ENCODE measurements around the gene GRAMD2B. TPM values are rescaled to one million over a fixed set of nuclear protein-coding genes. Genes with fewer than 3 reads are reported as not detected.

The GRAMD2B gene
- total RNA-seq, 1 donor from 2014 or later = 29.1 TPM

DNA sequence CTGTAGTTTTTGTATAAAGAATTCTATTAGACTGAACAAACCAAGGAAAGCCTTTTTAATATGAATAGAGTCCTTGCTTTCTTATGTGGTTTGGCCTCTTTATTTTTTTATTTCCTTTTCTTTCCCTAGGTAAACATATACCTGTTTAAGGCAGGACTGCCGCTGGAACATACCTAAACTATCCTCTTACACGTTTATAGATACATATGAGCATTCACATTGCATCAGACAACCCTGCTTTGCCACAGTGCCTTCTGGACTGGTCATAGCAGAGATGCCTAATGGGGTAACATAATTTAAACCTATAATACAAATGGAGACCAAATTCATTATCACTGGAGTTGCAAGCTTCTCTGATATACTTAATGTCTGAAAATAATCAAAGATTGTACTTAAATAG, 12.5 kb downstream of the GRAMD2B start:
- Histone ChIP-seq H4K20me1 (ENCODE audit: insufficient read depth, low read length) (peaks cover 13% of the 10 kb centered on the region), H3K36me3 (ENCODE audit: insufficient read depth, low read length) (peaks cover 4% of the 10 kb centered on the region), H3K4me2 (ENCODE audit: low read length) (no peak overlapping the region), H3K9me3 (ENCODE audit: insufficient read depth, low read depth, low read length) (no peaks in the 10 kb centered on the region), H3K27me3 (ENCODE audit: insufficient read depth, low read length) (no peaks in the 10 kb centered on the region), H3K9ac (ENCODE audit: low read length) (no peak overlapping the region), H3K4me3 (ENCODE audit: insufficient read depth, low read depth, low read length) (no peak overlapping the region), H3K79me2 (ENCODE audit: insufficient read depth, low read length) (peaks cover 10% of the 10 kb centered on the region), H3K27ac (ENCODE audit: low read depth, low read length) (no peak overlapping the region), H2AFZ (ENCODE audit: low read depth, low read length) (no peak overlapping the region), H3K4me1 (ENCODE audit: insufficient read depth, low read length) (peaks cover 4% of the 10 kb centered on the region)
- Mint-ChIP-seq H3K27me3 (ENCODE audit: low read depth, unreplicated experiment) (no peaks in the 10 kb centered on the region), H3K36me3 (ENCODE audit: low read depth, unreplicated experiment) (peaks cover 22% of the 10 kb centered on the region), H3K27ac (ENCODE audit: unreplicated experiment) (no peak overlapping the region), H3K9me3 (ENCODE audit: unreplicated experiment) (no peaks in the 10 kb centered on the region), H3K4me1 (ENCODE audit: low read depth, unreplicated experiment) (peaks cover 11% of the 10 kb centered on the region), H3K4me3 (ENCODE audit: unreplicated experiment) (no peak overlapping the region)
- DNase-seq (ENCODE audit: low read depth) = no peak
- no peak for FAIRE-seq
- TF ChIP-seq EZH2 (IDR thresholded peaks at IDR 0.05; ENCODE audit: insufficient read depth, low read length) = no peak
- TF ChIP-seq, protein P1, sequence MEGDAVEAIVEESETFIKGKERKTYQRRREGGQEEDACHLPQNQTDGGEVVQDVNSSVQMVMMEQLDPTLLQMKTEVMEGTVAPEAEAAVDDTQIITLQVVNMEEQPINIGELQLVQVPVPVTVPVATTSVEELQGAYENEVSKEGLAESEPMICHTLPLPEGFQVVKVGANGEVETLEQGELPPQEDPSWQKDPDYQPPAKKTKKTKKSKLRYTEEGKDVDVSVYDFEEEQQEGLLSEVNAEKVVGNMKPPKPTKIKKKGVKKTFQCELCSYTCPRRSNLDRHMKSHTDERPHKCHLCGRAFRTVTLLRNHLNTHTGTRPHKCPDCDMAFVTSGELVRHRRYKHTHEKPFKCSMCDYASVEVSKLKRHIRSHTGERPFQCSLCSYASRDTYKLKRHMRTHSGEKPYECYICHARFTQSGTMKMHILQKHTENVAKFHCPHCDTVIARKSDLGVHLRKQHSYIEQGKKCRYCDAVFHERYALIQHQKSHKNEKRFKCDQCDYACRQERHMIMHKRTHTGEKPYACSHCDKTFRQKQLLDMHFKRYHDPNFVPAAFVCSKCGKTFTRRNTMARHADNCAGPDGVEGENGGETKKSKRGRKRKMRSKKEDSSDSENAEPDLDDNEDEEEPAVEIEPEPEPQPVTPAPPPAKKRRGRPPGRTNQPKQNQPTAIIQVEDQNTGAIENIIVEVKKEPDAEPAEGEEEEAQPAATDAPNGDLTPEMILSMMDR (IDR thresholded peaks at IDR 0.05; ENCODE audit: insufficient read depth, low read depth, low read length) = no peak

- Histone ChIP-seq H2AFZ (ENCODE audit: low read depth, low read length) (no peak overlapping the region), H3K4me3 (ENCODE audit: insufficient read depth, low read depth, low read length) (no peak overlapping the region), H3K4me1 (ENCODE audit: insufficient read depth, low read length) (peaks cover 4% of the 10 kb centered on the region), H3K27ac (ENCODE audit: low read depth, low read length) (no peak overlapping the region), H4K20me1 (ENCODE audit: insufficient read depth, low read length) (peaks cover 9% of the 10 kb centered on the region), H3K4me2 (ENCODE audit: low read length) (no peak overlapping the region), H3K27me3 (ENCODE audit: insufficient read depth, low read length) (no peaks in the 10 kb centered on the region), H3K36me3 (ENCODE audit: insufficient read depth, low read length) (peaks cover 4% of the 10 kb centered on the region), H3K79me2 (ENCODE audit: insufficient read depth, low read length) (peaks cover 8% of the 10 kb centered on the region), H3K9ac (ENCODE audit: low read length) (no peak overlapping the region), H3K9me3 (ENCODE audit: insufficient read depth, low read depth, low read length) (no peaks in the 10 kb centered on the region)
- FAIRE-seq (peak; percentile 13), DNase-seq (ENCODE audit: low read depth) (no peak)
- Mint-ChIP-seq H3K36me3 (ENCODE audit: low read depth, unreplicated experiment) (peaks cover 19% of the 10 kb centered on the region), H3K9me3 (ENCODE audit: unreplicated experiment) (no peaks in the 10 kb centered on the region), H3K27ac (ENCODE audit: unreplicated experiment) (no peak overlapping the region), H3K27me3 (ENCODE audit: low read depth, unreplicated experiment) (no peaks in the 10 kb centered on the region), H3K4me1 (ENCODE audit: low read depth, unreplicated experiment) (peaks cover 11% of the 10 kb centered on the region), H3K4me3 (ENCODE audit: unreplicated experiment) (no peak overlapping the region)
- TF ChIP-seq, protein P1 (IDR thresholded peaks at IDR 0.05; ENCODE audit: insufficient read depth, low read depth, low read length) = no peak
- TF ChIP-seq EZH2 (IDR thresholded peaks at IDR 0.05; ENCODE audit: insufficient read depth, low read length) = no peak
Observed at GRCh38 chr5:126437721-126438120, 14.5 kb downstream of the GRAMD2B start.

DNA sequence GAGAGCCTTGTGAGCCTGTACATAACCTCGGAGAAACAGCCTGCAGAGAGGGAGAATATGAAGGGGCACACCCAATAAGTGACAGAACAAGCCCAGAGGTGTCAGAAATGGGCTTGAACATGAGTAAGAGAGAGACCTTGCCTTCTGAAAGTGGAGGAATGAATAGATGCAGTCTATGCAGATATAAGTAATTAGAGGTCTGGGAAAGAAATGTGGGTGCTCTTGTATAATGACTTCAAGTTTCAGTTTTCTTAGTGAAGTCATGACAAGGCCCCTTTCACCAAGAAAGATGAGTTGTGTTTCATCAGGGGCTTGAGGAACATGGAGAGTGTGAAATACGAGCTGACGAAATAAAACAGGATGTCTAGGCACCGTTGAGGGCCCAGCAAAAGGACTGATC, 15.1 kb downstream of the GRAMD2B start:
- Histone ChIP-seq H3K79me2 (ENCODE audit: insufficient read depth, low read length) (peaks cover 8% of the 10 kb centered on the region), H4K20me1 (ENCODE audit: insufficient read depth, low read length) (peaks cover 9% of the 10 kb centered on the region), H3K36me3 (ENCODE audit: insufficient read depth, low read length) (peaks cover 4% of the 10 kb centered on the region), H3K4me3 (ENCODE audit: insufficient read depth, low read depth, low read length) (no peak overlapping the region), H3K27me3 (ENCODE audit: insufficient read depth, low read length) (no peaks in the 10 kb centered on the region), H3K9me3 (ENCODE audit: insufficient read depth, low read depth, low read length) (no peaks in the 10 kb centered on the region), H3K27ac (ENCODE audit: low read depth, low read length) (no peak overlapping the region), H3K9ac (ENCODE audit: low read length) (no peak overlapping the region), H2AFZ (ENCODE audit: low read depth, low read length) (no peak overlapping the region), H3K4me2 (ENCODE audit: low read length) (no peak overlapping the region), H3K4me1 (ENCODE audit: insufficient read depth, low read length) (peaks cover 4% of the 10 kb centered on the region)
- TF ChIP-seq, protein P1 (IDR thresholded peaks at IDR 0.05; ENCODE audit: insufficient read depth, low read depth, low read length) = no peak
- TF ChIP-seq EZH2 (IDR thresholded peaks at IDR 0.05; ENCODE audit: insufficient read depth, low read length) = no peak
- DNase-seq (ENCODE audit: low read depth) (no peak), FAIRE-seq (no peak)
- Mint-ChIP-seq H3K9me3 (ENCODE audit: unreplicated experiment) (no peaks in the 10 kb centered on the region), H3K27ac (ENCODE audit: unreplicated experiment) (peak overlapping the region; percentile 45), H3K4me3 (ENCODE audit: unreplicated experiment) (no peak overlapping the region), H3K27me3 (ENCODE audit: low read depth, unreplicated experiment) (no peaks in the 10 kb centered on the region), H3K4me1 (ENCODE audit: low read depth, unreplicated experiment) (peaks cover 9% of the 10 kb centered on the region), H3K36me3 (ENCODE audit: low read depth, unreplicated experiment) (peaks cover 19% of the 10 kb centered on the region)
